Endothelial cell of umbilical vein (primary cell): ENCODE measurements around the gene PTPRK.

Experiments
- CTCF ChIP-seq, 2 donors: IDR thresholded peaks; 1 replicate in 1 of 2; 2 replicates in 1 of 2; pipeline ENCODE4 v1.5.1; 2011; ENCODE audit warnings: low read length in 2 of 2, mild to moderate bottlenecking in 2 of 2, moderate library complexity in 2 of 2, control low read depth in 1 of 2, inconsistent platforms in 1 of 2, low read depth in 1 of 2; ENCODE audit not compliant: insufficient read depth in 1 of 2; ENCODE audit errors: extremely low read depth in 1 of 2
- EZH2 ChIP-seq: IDR thresholded peaks from 2 replicates; pipeline ENCODE4 v1.6.1; 2012; ENCODE audit warnings: borderline replicate concordance, low read depth, mild to moderate bottlenecking, moderate library complexity, low read length, inconsistent platforms; ENCODE audit not compliant: severe bottlenecking
- FOS ChIP-seq: IDR thresholded peaks from 2 replicates; pipeline ENCODE4 v1.6.1; 2011; ENCODE audit warnings: mild to moderate bottlenecking, low read length, moderate library complexity, borderline replicate concordance; ENCODE audit not compliant: insufficient read depth
- GATA2 ChIP-seq: IDR thresholded peaks from 2 replicates; pipeline ENCODE4 v1.7.0; 2011; ENCODE audit warnings: low read depth, mild to moderate bottlenecking, moderate library complexity, mixed read lengths, low read length; ENCODE audit not compliant: insufficient read length, insufficient read depth
- MAX ChIP-seq: IDR thresholded peaks from 2 replicates; pipeline ENCODE4 v1.6.1; 2011; ENCODE audit not compliant: insufficient read depth, insufficient read length
- MYC ChIP-seq: IDR thresholded peaks from one replicate; pipeline ENCODE4 v1.6.1; 2011; ENCODE audit warnings: mild to moderate bottlenecking, low read depth, low read length
- POLR2A ChIP-seq: IDR thresholded peaks from 2 replicates; pipeline ENCODE4 v1.6.1; 2012; ENCODE audit warnings: low read depth, mild to moderate bottlenecking, control low read depth, low read length
- POLR2AphosphoS5 ChIP-seq: IDR thresholded peaks from 2 replicates; pipeline ENCODE4 v1.6.1; 2012; ENCODE audit warnings: low read depth, mild to moderate bottlenecking, control low read depth, low read length, moderate library complexity; ENCODE audit not compliant: insufficient read depth

- TF ChIP-seq CTCF (IDR thresholded peaks at IDR 0.05; ENCODE audit: extremely low read depth in 1 of 2, insufficient read depth in 1 of 2, low read depth in 1 of 2, low read length in 2 of 2) (no peak), FOS (no peak), POLR2AphosphoS5 (no peak), POLR2A (no peak), GATA2 (no peak), MYC (no peak), EZH2 (no peak), MAX (no peak)
These were observed 26.5 kb downstream of the PTPRK start for GRCh38 chr6:128493877-128494276.
